ENCODE results near the gene RBBP6. TPM values are rescaled to one million over a fixed set of nuclear protein-coding genes. Genes with fewer than 3 reads are reported as not detected.

RBBP6 gene
- total and polyA plus RNA-seq, 12 donors, result 31.8 to 57.8 (median 44.1) TPM

DNA sequence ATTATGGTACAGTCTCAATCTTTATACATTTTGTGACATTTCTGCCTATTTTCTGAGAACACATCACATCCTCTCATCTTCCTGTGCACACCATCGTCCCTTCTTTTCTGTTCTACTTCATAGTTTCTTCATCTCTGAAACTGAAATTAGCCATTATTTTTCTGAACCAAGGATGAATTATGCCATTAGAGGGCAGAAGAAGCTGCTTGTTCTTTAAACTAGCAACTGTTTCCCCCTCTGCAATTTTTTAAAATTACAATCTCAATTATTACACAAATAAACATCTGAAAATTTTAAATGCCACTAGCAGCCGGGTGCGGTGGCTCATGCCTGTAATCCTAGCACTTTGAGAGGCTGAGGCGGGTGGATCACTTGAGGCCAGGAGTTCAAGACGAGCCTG is 41.3 kb downstream of the RBBP6 start:
- no peak overlapping the region for H3K4me3 ChIP-seq
- no peaks in the 10 kb centered on the region for H3K36me3 ChIP-seq (replicated peaks in 1 of 2)
- WGBS, 4 donors, result 47 to 54% (median 49%) methylated on average over 5 of the region's 5 CpGs
- H3K27ac ChIP-seq, result no peak overlapping the region
- H3K27me3 ChIP-seq, result no peaks in the 10 kb centered on the region
- DNase-seq, result no peak
- H3K9me3 ChIP-seq (replicated peaks in 1 of 3), result no peaks in the 10 kb centered on the region
- intact Hi-C loops (cut with DNase I), result loop anchor here in 1 of 2 donors (10.0 kb wide), 1 partner anchor 114 kb away; no protein-coding TSS in a partner anchor
- peaks cover 0 to 5% of the 10 kb centered on the region in 2 donors for H3K4me1 ChIP-seq (replicated peaks in 1 of 2)
- TF ChIP-seq, protein P1, sequence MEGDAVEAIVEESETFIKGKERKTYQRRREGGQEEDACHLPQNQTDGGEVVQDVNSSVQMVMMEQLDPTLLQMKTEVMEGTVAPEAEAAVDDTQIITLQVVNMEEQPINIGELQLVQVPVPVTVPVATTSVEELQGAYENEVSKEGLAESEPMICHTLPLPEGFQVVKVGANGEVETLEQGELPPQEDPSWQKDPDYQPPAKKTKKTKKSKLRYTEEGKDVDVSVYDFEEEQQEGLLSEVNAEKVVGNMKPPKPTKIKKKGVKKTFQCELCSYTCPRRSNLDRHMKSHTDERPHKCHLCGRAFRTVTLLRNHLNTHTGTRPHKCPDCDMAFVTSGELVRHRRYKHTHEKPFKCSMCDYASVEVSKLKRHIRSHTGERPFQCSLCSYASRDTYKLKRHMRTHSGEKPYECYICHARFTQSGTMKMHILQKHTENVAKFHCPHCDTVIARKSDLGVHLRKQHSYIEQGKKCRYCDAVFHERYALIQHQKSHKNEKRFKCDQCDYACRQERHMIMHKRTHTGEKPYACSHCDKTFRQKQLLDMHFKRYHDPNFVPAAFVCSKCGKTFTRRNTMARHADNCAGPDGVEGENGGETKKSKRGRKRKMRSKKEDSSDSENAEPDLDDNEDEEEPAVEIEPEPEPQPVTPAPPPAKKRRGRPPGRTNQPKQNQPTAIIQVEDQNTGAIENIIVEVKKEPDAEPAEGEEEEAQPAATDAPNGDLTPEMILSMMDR (IDR thresholded peaks at IDR 0.05), result peak; percentile 7 to 56 (median 48)
- no peak for TF ChIP-seq POLR2A (IDR thresholded peaks at IDR 0.05)

DNA sequence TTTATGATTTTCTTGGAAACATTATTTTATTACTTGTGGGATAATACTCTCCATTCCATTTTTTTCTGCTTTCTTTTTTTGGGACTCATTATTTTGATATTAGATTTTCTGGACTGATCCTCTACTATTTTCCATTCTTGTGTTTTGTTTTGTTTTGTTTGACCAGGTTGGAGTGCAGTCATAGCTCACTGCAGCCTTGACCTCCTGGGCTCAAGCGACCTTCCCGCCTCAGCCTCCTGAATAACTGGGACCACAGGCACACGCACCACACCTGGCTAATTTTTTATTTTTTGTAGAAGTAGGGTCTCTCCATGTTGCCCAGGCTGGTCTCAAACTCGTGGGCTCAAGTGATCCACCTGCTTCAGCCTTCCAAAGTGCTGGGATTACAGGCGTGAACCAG is 44.1 kb downstream of the RBBP6 start:
- TF ChIP-seq POLR2A (IDR thresholded peaks at IDR 0.05), result no peak
- TF ChIP-seq, protein P1 (IDR thresholded peaks at IDR 0.05), result no peak
- no peak for DNase-seq
- Histone ChIP-seq H3K27me3 (no peaks in the 10 kb centered on the region), H3K9me3 (replicated peaks in 1 of 3) (no peaks in the 10 kb centered on the region), H3K27ac (no peak overlapping the region), H3K36me3 (replicated peaks in 1 of 2) (no peaks in the 10 kb centered on the region), H3K4me3 (no peak overlapping the region), H3K4me1 (replicated peaks in 1 of 2) (peaks cover 0 to 5% of the 10 kb centered on the region in 2 donors)
- intact Hi-C loops (cut with DNase I), result loop anchor here in 1 of 2 donors (10.0 kb wide), 1 partner anchor 111 kb away; no protein-coding TSS in a partner anchor
- 56 to 68% (median 62%) methylated on average over 5 of the region's 5 CpGs for WGBS, 4 donors

DNA sequence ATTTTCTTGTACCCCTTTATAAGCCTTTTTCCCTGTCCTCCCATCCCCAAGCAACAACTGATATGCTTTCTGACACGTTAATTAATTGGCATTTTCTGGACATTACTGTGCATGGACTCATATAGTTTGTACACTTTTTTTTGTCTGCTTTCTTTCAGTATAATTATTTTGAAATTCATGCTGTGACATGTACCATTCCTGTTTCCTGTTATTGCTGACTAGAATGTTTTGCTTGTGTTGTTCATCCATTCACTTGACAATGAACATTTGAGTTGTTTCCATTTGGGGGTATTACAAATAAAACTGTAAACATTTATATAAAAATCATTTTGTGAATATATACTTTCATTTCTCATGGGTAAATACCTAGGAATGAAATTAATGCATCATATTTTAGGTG is 50.6 kb downstream of the RBBP6 start:
- Histone ChIP-seq H3K27ac (no peak overlapping the region), H3K27me3 (no peaks in the 10 kb centered on the region), H3K4me3 (no peak overlapping the region), H3K36me3 (replicated peaks in 1 of 2) (no peaks in the 10 kb centered on the region), H3K9me3 (replicated peaks in 1 of 3) (no peaks in the 10 kb centered on the region), H3K4me1 (replicated peaks in 1 of 2) (no peaks in the 10 kb centered on the region)
- TF ChIP-seq, protein P1 (IDR thresholded peaks at IDR 0.05), result no peak
- TF ChIP-seq POLR2A (IDR thresholded peaks at IDR 0.05), result no peak
- WGBS, 4 donors, result 69 to 75% (median 74%) methylated on average over 1 of the region's 1 CpG
- DNase-seq, result no peak
- intact Hi-C loops (cut with DNase I), result loop anchor here in 1 of 2 donors (10.0 kb wide), 1 partner anchor 105 kb away; no protein-coding TSS in a partner anchor

DNA sequence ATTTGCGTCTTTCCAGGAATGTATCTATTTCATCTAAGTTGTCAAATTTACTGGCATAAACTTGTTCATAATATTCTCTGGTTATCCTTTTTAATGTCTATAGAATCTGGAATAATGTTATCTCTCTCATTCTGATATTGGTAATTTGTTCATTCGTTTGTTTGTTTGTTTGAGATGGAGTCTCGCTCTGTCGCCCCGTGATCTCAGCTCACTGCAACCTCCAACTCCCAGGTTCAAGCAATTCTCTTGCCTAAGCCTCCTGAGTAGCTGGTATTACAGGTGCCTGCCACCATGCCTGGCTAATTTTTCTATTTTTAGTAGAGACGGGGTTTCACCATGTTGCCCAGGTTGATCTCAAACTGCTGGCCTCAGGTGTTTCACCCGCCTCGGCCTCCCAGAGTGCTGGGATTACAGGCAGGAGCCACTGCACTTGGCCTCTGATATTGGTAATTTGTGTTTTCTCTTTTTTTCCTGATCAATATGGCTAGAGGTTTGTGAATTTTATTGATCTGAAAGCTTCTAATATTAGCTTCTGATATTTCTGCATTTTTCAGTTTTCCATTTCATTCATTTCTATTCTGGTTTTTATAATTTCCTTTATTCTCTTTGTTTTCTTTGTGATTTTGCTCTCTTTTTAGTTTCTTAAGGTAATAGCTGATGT is 59.5 kb downstream of the RBBP6 start:
- no peak for DNase-seq
- WGBS, 4 donors, result 91 to 96% (median 92%) methylated on average over 8 of the region's 8 CpGs
- H3K27ac ChIP-seq, result no peak overlapping the region
- H3K4me1 ChIP-seq (replicated peaks in 1 of 2), result no peaks in the 10 kb centered on the region
- no peak for TF ChIP-seq POLR2A (IDR thresholded peaks at IDR 0.05)
- H3K9me3 ChIP-seq (replicated peaks in 1 of 3), result no peaks in the 10 kb centered on the region
- no peak overlapping the region for H3K4me3 ChIP-seq
- no peaks in the 10 kb centered on the region for H3K27me3 ChIP-seq
- no peaks in the 10 kb centered on the region for H3K36me3 ChIP-seq (replicated peaks in 1 of 2)
- intact Hi-C loops (cut with DNase I), result no loop called here

DNA sequence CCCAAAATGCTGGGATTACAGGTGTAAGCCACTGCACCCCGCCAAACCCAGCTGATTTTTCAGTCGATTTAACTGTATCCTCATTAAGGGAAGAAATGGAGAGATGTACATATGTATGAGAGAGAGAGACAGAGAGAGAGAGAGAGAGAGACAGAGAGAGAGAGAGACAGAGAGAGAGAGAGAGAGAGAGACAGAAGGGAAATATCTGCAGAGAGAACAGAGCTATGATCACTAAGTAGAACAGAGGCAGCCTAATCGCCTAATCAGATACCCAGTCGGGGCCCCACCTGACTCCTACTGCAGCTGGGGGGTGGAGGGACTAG is 70.0 kb downstream of the RBBP6 start:
- H3K36me3 ChIP-seq (replicated peaks in 1 of 2), result no peaks in the 10 kb centered on the region
- 35 to 46% (median 42%) methylated on average over 4 of the region's 4 CpGs for WGBS, 4 donors
- TF ChIP-seq POLR2A (IDR thresholded peaks at IDR 0.05), result no peak
- TF ChIP-seq, protein P1 (IDR thresholded peaks at IDR 0.05), result no peak
- no peaks in the 10 kb centered on the region for H3K9me3 ChIP-seq (replicated peaks in 1 of 3)
- DNase-seq, result no peak
- no peaks in the 10 kb centered on the region for H3K27me3 ChIP-seq
- intact Hi-C loops (cut with DNase I), result no loop called here
- H3K4me1 ChIP-seq (replicated peaks in 1 of 2), result peaks cover 0 to 5% of the 10 kb centered on the region in 2 donors
- H3K27ac ChIP-seq, result no peak overlapping the region
- H3K4me3 ChIP-seq, result peak overlapping the region in 1 of 4 donors; percentile 32

Data from adrenal gland (tissue), 12 donors.